ENCODE results near the gene SHISA2. TPM values are rescaled to one million over a fixed set of nuclear protein-coding genes. Genes with fewer than 3 reads are reported as not detected.
"Not testable (repeated sequence)": the region's sequence is repeated elsewhere in the genome, so short reads cannot be mapped to it uniquely, and the experiment has no call there.

The SHISA2 gene
- total RNA-seq, 1 experiment from 2014 or later, result 8.1 TPM

DNA sequence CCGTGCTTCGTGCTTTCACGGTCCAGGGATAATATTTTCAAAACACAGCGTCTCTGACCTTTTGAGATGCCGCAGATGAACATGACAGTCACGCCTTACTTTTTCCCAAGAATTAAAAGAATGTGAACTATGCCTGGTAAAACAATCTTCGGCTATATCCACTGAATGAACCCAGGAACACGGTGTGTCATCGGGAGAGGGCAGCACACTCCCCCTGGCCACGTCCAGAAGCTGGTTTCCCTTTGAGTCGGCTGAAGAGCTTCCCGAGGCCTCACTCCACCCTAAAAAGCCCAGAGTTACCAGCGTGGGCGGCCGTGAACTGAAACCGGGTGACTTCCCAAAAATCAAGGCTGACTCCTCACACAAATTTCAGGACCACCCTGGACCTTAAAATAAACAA lies 22.9 kb upstream of the SHISA2 start:
- Histone ChIP-seq H3K23me2 (ENCODE audit: insufficient read length, low read depth, low read length, poor library complexity, severe bottlenecking) (no peaks in the 10 kb centered on the region), H3K27me3 (ENCODE audit: insufficient read depth, low read length) (no peaks in the 10 kb centered on the region), H3K4me1 (ENCODE audit: insufficient read depth, low read length) (no peaks in the 10 kb centered on the region), H3K79me1 (ENCODE audit: insufficient read depth, low read depth, low read length, poor library complexity, severe bottlenecking) (no peaks in the 10 kb centered on the region), H3K4me2 (ENCODE audit: insufficient read depth, insufficient read length, low read length) (no peak overlapping the region), H3K27ac (ENCODE audit: insufficient read length, low read depth, low read length) (no peak overlapping the region), H2AFZ (ENCODE audit: low read length) (no peak overlapping the region), H4K8ac (replicated peaks; ENCODE audit: insufficient read length, low read depth, low read length) (no peak overlapping the region), H3T11ph (ENCODE audit: low read length) (no peak overlapping the region), H2BK120ac (ENCODE audit: low read depth, low read length, poor library complexity, severe bottlenecking) (no peak overlapping the region), H3K23ac (ENCODE audit: insufficient read length, low read depth, low read length) (no peak overlapping the region), H4K5ac (ENCODE audit: insufficient read length, low read depth, low read length) (no peak overlapping the region), H3K4ac (ENCODE audit: low read depth, low read length) (no peak overlapping the region), H4K20me1 (ENCODE audit: control insufficient read depth, insufficient read depth, insufficient read length) (no peaks in the 10 kb centered on the region), H2BK20ac (ENCODE audit: low read depth, low read length, poor library complexity, severe bottlenecking) (no peak overlapping the region), H2BK15ac (ENCODE audit: low read depth, low read length) (no peak overlapping the region), H3K79me2 (ENCODE audit: insufficient read depth, low read length) (no peaks in the 10 kb centered on the region), H2BK5ac (ENCODE audit: insufficient read length, low read length) (no peak overlapping the region), H3K14ac (ENCODE audit: insufficient read depth, low read length) (no peak overlapping the region), H3K18ac (ENCODE audit: insufficient read length, low read depth, low read length) (no peak overlapping the region), H3K56ac (ENCODE audit: insufficient read length, low read depth, low read length) (no peak overlapping the region), H3K9ac (ENCODE audit: extremely low read depth, insufficient read length, low read length) (no peak overlapping the region), H3K9me3 (ENCODE audit: control insufficient read depth, low read depth, low read length) (no peaks in the 10 kb centered on the region), H2AK5ac (ENCODE audit: insufficient read length, low read length) (no peak overlapping the region), H2BK12ac (ENCODE audit: insufficient read length, low read depth, low read length) (no peak overlapping the region), H4K91ac (ENCODE audit: insufficient read length, low read depth, low read length) (no peak overlapping the region)
- no CpG with 5 or more reads among the region's 16 CpGs for WGBS (ENCODE audit: extremely low coverage, insufficient read length, low lambda C conversion rate)
- Mint-ChIP-seq H3K9me3 (no peaks in the 10 kb centered on the region), H3K36me3 (ENCODE audit: insufficient read depth in 1 of 3, low read depth in 3 of 3) (no peaks in the 10 kb centered on the region), H3K27me3 (ENCODE audit: low read depth) (no peaks in the 10 kb centered on the region; the same call in 1 of the 2 replicates), H3K4me1 (peaks cover 12 to 13% of the 10 kb centered on the region in 2 experiments), H3K4me3 (no peak overlapping the region), H3K27ac (no peak overlapping the region; a peak in 1 of 7 replicates)
- no peak for DNase-seq
- TF ChIP-seq CTCF (conservative IDR thresholded peaks at IDR 0.05), result no peak

DNA sequence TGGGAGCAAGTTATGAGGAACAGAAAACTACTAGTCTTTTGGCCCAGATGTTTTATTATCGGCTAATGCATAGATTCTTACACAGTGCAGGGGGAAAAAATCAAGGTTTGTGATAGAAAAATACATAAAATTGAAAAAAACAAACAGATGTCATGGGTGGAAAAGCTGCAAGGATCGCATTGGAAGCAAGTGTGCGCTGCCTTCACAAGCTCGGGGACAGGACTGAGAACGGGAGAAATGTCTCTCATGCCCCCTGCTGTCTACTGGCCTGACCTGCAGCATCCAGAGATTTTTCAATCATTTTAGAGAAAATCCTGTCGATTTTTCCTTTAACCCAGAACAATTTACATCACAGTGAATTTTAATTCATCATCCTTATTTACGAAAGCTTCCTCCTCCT lies 20.5 kb upstream of the SHISA2 start:
- H3K4me2 ChIP-seq (ENCODE audit: insufficient read depth, insufficient read length, low read length); DNase-seq; H3K27ac Mint-ChIP-seq; H3K18ac ChIP-seq (ENCODE audit: insufficient read length, low read depth, low read length); H4K8ac ChIP-seq (replicated peaks; ENCODE audit: insufficient read length, low read depth, low read length); H3K36me3 Mint-ChIP-seq (ENCODE audit: insufficient read depth in 1 of 3, low read depth in 3 of 3); H4K20me1 ChIP-seq (ENCODE audit: control insufficient read depth, insufficient read depth, insufficient read length); H3K79me2 ChIP-seq (ENCODE audit: insufficient read depth, low read length); H3K9me3 Mint-ChIP-seq; H2AFZ ChIP-seq (ENCODE audit: low read length); H2AK5ac ChIP-seq (ENCODE audit: insufficient read length, low read length); H3K23me2 ChIP-seq (ENCODE audit: insufficient read length, low read depth, low read length, poor library complexity, severe bottlenecking); H3K4me1 ChIP-seq (ENCODE audit: insufficient read depth, low read length); H3K14ac ChIP-seq (ENCODE audit: insufficient read depth, low read length); H3K9ac ChIP-seq (ENCODE audit: extremely low read depth, insufficient read length, low read length); H2BK20ac ChIP-seq (ENCODE audit: low read depth, low read length, poor library complexity, severe bottlenecking); H3K23ac ChIP-seq (ENCODE audit: insufficient read length, low read depth, low read length); H3K27me3 ChIP-seq (ENCODE audit: insufficient read depth, low read length); H3K56ac ChIP-seq (ENCODE audit: insufficient read length, low read depth, low read length); H4K91ac ChIP-seq (ENCODE audit: insufficient read length, low read depth, low read length); H3K4me1 Mint-ChIP-seq; H3T11ph ChIP-seq (ENCODE audit: low read length); H2BK12ac ChIP-seq (ENCODE audit: insufficient read length, low read depth, low read length); H2BK15ac ChIP-seq (ENCODE audit: low read depth, low read length); H3K4ac ChIP-seq (ENCODE audit: low read depth, low read length); H3K27ac ChIP-seq (ENCODE audit: insufficient read length, low read depth, low read length); H3K27me3 Mint-ChIP-seq (ENCODE audit: low read depth); H2BK120ac ChIP-seq (ENCODE audit: low read depth, low read length, poor library complexity, severe bottlenecking); H3K79me1 ChIP-seq (ENCODE audit: insufficient read depth, low read depth, low read length, poor library complexity, severe bottlenecking); H4K5ac ChIP-seq (ENCODE audit: insufficient read length, low read depth, low read length); H3K9me3 ChIP-seq (ENCODE audit: control insufficient read depth, low read depth, low read length); H3K4me3 Mint-ChIP-seq; H2BK5ac ChIP-seq (ENCODE audit: insufficient read length, low read length): not testable (repeated sequence)
- WGBS (ENCODE audit: extremely low coverage, insufficient read length, low lambda C conversion rate), result no CpG with 5 or more reads among the region's 7 CpGs
